Measurements from ENCODE around the gene PCDHGA3. TPM values are rescaled to one million over a fixed set of nuclear protein-coding genes. Genes with fewer than 3 reads are reported as not detected.

Gene PCDHGA3
- polyA plus RNA-seq, 1 experiment: 1.2 TPM

GRCh38 chr5:141366016-141366896, 22.6 kb downstream of the PCDHGA3 start:
- DNase-seq (ENCODE audit: low read depth, low spot score): no peak
- peaks cover 57% of the 10 kb centered on the region for H3K9me3 ChIP-seq (ENCODE audit: control insufficient read depth, insufficient read depth, low read length)
- peaks cover 29% of the 10 kb centered on the region for H3K27me3 ChIP-seq (ENCODE audit: control insufficient read depth, insufficient read depth, low read length)
- no peak for TF ChIP-seq CTCF (IDR thresholded peaks at IDR 0.05; ENCODE audit: low read depth, low read length)
- ChIA-PET CTCF (interaction anchor here (1.0 kb wide), 1 partner anchor 201 kb away, joined by 3 read pairs; no protein-coding TSS in a partner anchor), POLR2A (no interaction called here)
- H3K4me3 ChIP-seq (ENCODE audit: low read depth, low read length): no peak overlapping the region
- H3K27ac ChIP-seq (ENCODE audit: low read depth, low read length): no peak overlapping the region

GRCh38 chr5:141369994-141370848, 26.6 kb downstream of the PCDHGA3 start, which contains the start of gene PCDHGB3:
PCDHGB3 (plus strand) TSS chr5:141370242; CDS start chr5:141370395, 153 bp downstream.
- DNase-seq (ENCODE audit: low read depth, low spot score): no peak
- Histone ChIP-seq H3K27ac (ENCODE audit: low read depth, low read length) (no peak within 1 kb of the TSS), H3K4me3 (ENCODE audit: low read depth, low read length) (peak within 1 kb of the TSS; percentile 47), H3K27me3 (ENCODE audit: control insufficient read depth, insufficient read depth, low read length) (peaks cover 16% of the 10 kb centered on the region), H3K9me3 (ENCODE audit: control insufficient read depth, insufficient read depth, low read length) (peaks cover 65% of the 10 kb centered on the region)
- CTCF ChIA-PET: interaction anchor here (0.5 to 3.8 kb wide), 32 partner anchors 9 to 228 kb away, joined by 3 to 105 read pairs (median 4); partner anchors contain the start of genes PCDHB14, PCDHGA1, PCDHGA10 and PCDHGA11
- peak; percentile 48 for TF ChIP-seq CTCF (IDR thresholded peaks at IDR 0.05; ENCODE audit: low read depth, low read length)
- POLR2A ChIA-PET: interaction anchor here (0.7 to 1.2 kb wide), 3 partner anchors 10 to 194 kb away, joined by 3 to 4 read pairs (median 3); no protein-coding TSS in a partner anchor

- CTCF ChIA-PET: interaction anchor here (0.9 to 3.8 kb wide), 8 partner anchors 22 to 195 kb away, joined by 3 to 105 read pairs (median 14); partner anchors contain the start of genes PCDHGA10, PCDHGA12, PCDHGB1 and TAF7
- Histone ChIP-seq H3K9me3 (ENCODE audit: control insufficient read depth, insufficient read depth, low read length) (peaks cover 67% of the 10 kb centered on the region), H3K27me3 (ENCODE audit: control insufficient read depth, insufficient read depth, low read length) (peaks cover 4% of the 10 kb centered on the region), H3K4me3 (ENCODE audit: low read depth, low read length) (no peak overlapping the region), H3K27ac (ENCODE audit: low read depth, low read length) (no peak overlapping the region)
- no peak for TF ChIP-seq CTCF (IDR thresholded peaks at IDR 0.05; ENCODE audit: low read depth, low read length)
- no peak for DNase-seq (ENCODE audit: low read depth, low spot score)
- POLR2A ChIA-PET: no interaction called here
These were observed 28.2 kb downstream of the PCDHGA3 start for GRCh38 chr5:141371572-141372475.

- Histone ChIP-seq H3K27ac (ENCODE audit: low read depth, low read length) (no peak within 1 kb of the TSS), H3K4me3 (ENCODE audit: low read depth, low read length) (peak within 1 kb of the TSS; percentile 37), H3K27me3 (ENCODE audit: control insufficient read depth, insufficient read depth, low read length) (peaks cover 4% of the 10 kb centered on the region), H3K9me3 (ENCODE audit: control insufficient read depth, insufficient read depth, low read length) (peaks cover 71% of the 10 kb centered on the region)
- CTCF ChIA-PET: interaction anchor here (0.6 to 2.8 kb wide), 11 partner anchors 17 to 194 kb away, joined by 3 to 22 read pairs (median 4); partner anchors contain the start of genes PCDHGA12 and PCDHGB7
- peak; percentile 54 for TF ChIP-seq CTCF (IDR thresholded peaks at IDR 0.05; ENCODE audit: low read depth, low read length)
- POLR2A ChIA-PET: no interaction called here
- DNase-seq (ENCODE audit: low read depth, low spot score): no peak
These were observed 30.2 kb downstream of the PCDHGA3 start, which contains the start of gene PCDHGA6 for GRCh38 chr5:141373673-141374317. PCDHGA6 (plus strand) TSS chr5:141373891; CDS start chr5:141374084, 193 bp downstream.

All from AG04450 (cell line).